HCT116 (cell line): ENCODE data around the gene MACROD1.

Experiments
- CTCF ChIP-seq, 3 experiments: fragments of 200-600 bp in 1 of 3; sonication (generic) in 1 of 3; IDR thresholded peaks in 2 of 3; conservative IDR thresholded peaks in 1 of 3; 2 replicates each; pipeline ENCODE4 v1.5.1; 2012 to 2017; ENCODE audit warnings: low read depth in 2 of 3, low read length in 2 of 3, antibody characterized with exemption in 1 of 3, borderline replicate concordance in 1 of 3, control low read depth in 1 of 3, mild to moderate bottlenecking in 1 of 3, mixed read lengths in 1 of 3, mixed run types in 1 of 3, moderate library complexity in 1 of 3; ENCODE audit not compliant: insufficient read depth in 1 of 3
- EZH2 ChIP-seq: fragments of 200-600 bp; sonication (generic); IDR thresholded peaks from 2 replicates; pipeline ENCODE4 v1.6.1; 2017; ENCODE audit warnings: antibody characterized with exemption, mixed run types
- POLR2A ChIP-seq: IDR thresholded peaks from 2 replicates; pipeline ENCODE4 v1.7.0; 2011; ENCODE audit warnings: borderline replicate concordance; ENCODE audit not compliant: insufficient read depth, insufficient read length; ENCODE audit errors: extremely low read depth
- POLR2AphosphoS5 ChIP-seq: IDR thresholded peaks from 2 replicates; pipeline ENCODE4 v1.6.1; 2011; ENCODE audit warnings: mild to moderate bottlenecking, low read depth, low read length, moderate library complexity
- SIN3A ChIP-seq: IDR thresholded peaks from 2 replicates; pipeline ENCODE4 v1.6.1; 2012; ENCODE audit warnings: low read depth
- ZFX ChIP-seq: fragments of 450-650 bp; IDR thresholded peaks from 2 replicates; pipeline ENCODE4 v1.6.1; 2017

DNA sequence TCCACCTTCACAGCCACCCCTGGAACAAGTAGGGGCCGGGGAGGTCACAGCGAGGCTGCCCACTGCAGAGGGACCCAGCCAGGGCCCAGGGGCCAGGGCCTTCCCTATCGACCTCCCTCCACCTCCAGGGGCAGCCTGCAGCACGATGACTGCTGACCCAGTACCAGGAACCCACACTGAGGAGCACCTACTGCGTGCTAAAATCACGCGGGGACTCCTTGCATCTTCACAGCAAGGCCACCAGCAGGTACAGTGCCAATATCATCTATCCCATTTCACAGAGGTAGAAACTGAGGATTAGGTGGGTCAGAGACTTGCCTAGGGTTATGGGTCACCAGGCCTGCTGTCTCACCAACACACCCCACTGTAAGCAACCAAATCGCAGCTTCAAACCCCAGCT lies 14.6 kb downstream of the MACROD1 start:
- no peak for TF ChIP-seq CTCF (IDR thresholded peaks at IDR 0.05 in 2 of 3, conservative IDR thresholded peaks at IDR 0.05 in 1 of 3; ENCODE audit: borderline replicate concordance in 1 of 3, insufficient read depth in 1 of 3, low read depth in 2 of 3, low read length in 2 of 3)
- TF ChIP-seq POLR2AphosphoS5 = no peak
- TF ChIP-seq ZFX = no peak
- TF ChIP-seq SIN3A = no peak
- TF ChIP-seq POLR2A = no peak
- no peak for TF ChIP-seq EZH2
